Muscle of leg (tissue), 11 donors: ENCODE data around the gene MRPL42. TPM values are rescaled to one million over a fixed set of nuclear protein-coding genes. Genes with fewer than 3 reads are reported as not detected.
"Not testable (repeated sequence)": the region's sequence is repeated elsewhere in the genome, so short reads cannot be mapped to it uniquely, and the experiment has no call there.

ENCODE experiments used
- DNase-seq: peaks from one replicate; pipeline ENCODE4 v3.0.0; 2013
- H3K27ac ChIP-seq: one replicate; pipeline ENCODE4 v1.5.1; 2013; ENCODE audit warnings: mild to moderate bottlenecking, low read length, control low read depth
- H3K27me3 ChIP-seq: one replicate; pipeline ENCODE4 v1.6.1; 2013; ENCODE audit warnings: low read length; ENCODE audit not compliant: control insufficient read depth, insufficient read depth
- H3K36me3 ChIP-seq: one replicate; pipeline ENCODE4 v1.6.1; 2013; ENCODE audit warnings: low read length; ENCODE audit not compliant: control insufficient read depth, insufficient read depth
- H3K4me1 ChIP-seq: one replicate; pipeline ENCODE4 v1.6.1; 2013; ENCODE audit warnings: low read length; ENCODE audit not compliant: control insufficient read depth, insufficient read depth
- H3K4me3 ChIP-seq: one replicate; pipeline ENCODE4 v1.5.1; 2013; ENCODE audit warnings: low read length, control low read depth
- H3K9me3 ChIP-seq: replicated peaks from 2 replicates; pipeline ENCODE4 v1.6.1; 2013; ENCODE audit warnings: low read depth, low read length; ENCODE audit not compliant: control insufficient read depth
- WGBS: methylation state at CpG from one replicate; pipeline ENCODE4 v1.1.5; 2013; ENCODE audit warnings: missing lambda C conversion rate; ENCODE audit not compliant: insufficient coverage; 5-methylcytosine and 5-hydroxymethylcytosine counted together
- polyA plus RNA-seq, 8 donors: library from polyadenylated mRNA; unstranded; fragments of 120-200 nt; gene quantifications; one replicate each; pipeline versions ENCODE4 v1.2.1 to v1.2.3, GENCODE V29; 2013; ENCODE audit warnings: inconsistent platforms in 1 of 8, low replicate concordance in 1 of 8; ENCODE audit not compliant: insufficient read length in 8 of 8, insufficient read depth in 1 of 8
- total RNA-seq: library from RNA; stranded (reverse); fragments of 120-200 nt; gene quantifications from one replicate; pipeline ENCODE4 v1.2.4, GENCODE V29; 2013

MRPL42 gene
- total and polyA plus RNA-seq, 9 donors: 29.5 to 44.9 (median 31.8) TPM

GRCh38 chr12:93537769-93538168, 70.5 kb downstream of the MRPL42 start:
- Histone ChIP-seq H3K27ac (no peak overlapping the region), H3K4me3 (no peak overlapping the region), H3K9me3 (no peaks in the 10 kb centered on the region), H3K4me1 (peaks cover 18% of the 10 kb centered on the region), H3K36me3 (no peaks in the 10 kb centered on the region), H3K27me3 (no peaks in the 10 kb centered on the region)
- 83% methylated on average over 2 of the region's 5 CpGs for WGBS
- no peak for DNase-seq

GRCh38 chr12:93539821-93540220, 72.5 kb downstream of the MRPL42 start:
- Histone ChIP-seq H3K27ac (peak overlapping the region; percentile 3), H3K9me3 (no peaks in the 10 kb centered on the region), H3K4me3 (no peak overlapping the region), H3K27me3 (no peaks in the 10 kb centered on the region), H3K36me3 (peaks cover 7% of the 10 kb centered on the region), H3K4me1 (peaks cover 18% of the 10 kb centered on the region)
- WGBS: 94% methylated on average over 2 of the region's 4 CpGs
- DNase-seq: no peak

DNA sequence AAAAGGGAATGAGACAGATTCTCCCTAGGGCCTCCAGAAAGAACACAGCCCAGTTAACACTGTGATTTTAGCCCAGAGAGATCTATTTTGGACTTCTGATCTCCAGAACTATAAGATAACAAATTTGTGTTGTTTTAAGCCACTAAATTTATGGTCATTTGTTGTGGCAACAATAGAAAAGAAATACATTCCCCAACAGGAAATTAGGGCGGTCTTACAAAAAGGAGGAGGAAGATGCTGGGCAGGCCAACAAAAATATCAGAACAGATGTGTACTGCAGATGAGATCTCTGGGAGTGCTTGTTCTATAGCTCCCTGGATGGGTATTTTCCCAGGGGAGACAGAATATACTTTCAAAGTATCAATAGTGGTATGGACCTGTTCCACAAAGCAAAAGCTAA, 73.2 kb downstream of the MRPL42 start:
- Histone ChIP-seq H3K4me1 (peaks cover 18% of the 10 kb centered on the region), H3K27me3 (no peaks in the 10 kb centered on the region), H3K4me3 (no peak overlapping the region), H3K36me3 (peaks cover 7% of the 10 kb centered on the region), H3K27ac (peak overlapping the region; percentile 17), H3K9me3 (no peaks in the 10 kb centered on the region)
- no CpG with 5 or more reads among the region's 1 CpG for WGBS
- DNase-seq: peak; percentile 53

DNA sequence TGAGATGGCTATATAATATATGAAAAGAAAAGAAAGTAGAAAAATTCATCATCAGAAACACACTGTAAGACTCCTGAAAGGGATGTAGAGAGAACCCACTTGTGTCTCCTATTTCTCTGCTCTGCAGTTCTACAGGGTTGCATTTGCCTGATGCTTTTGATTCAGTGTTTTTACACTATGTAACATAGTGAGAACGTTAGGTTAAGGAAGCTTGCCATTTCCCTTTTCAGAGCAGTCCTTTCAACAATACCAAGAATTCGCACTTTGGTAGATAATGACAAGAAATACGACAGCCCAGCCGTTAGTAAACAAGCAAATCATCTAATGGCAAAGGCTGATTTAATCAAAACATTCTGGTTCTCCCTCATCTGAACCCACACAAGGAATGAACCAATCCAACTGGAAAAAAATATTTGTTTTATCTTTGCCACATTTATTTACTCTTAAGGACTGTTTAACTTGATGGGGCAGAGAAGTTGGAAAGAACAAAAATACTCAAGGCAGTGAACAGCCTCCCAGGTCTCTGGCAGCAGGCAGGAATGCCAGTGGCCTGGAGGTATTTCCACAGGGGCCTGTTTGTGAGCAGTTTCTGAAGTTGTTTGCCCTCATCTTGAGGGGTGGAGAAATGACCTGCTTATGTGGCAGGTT, 74.4 kb downstream of the MRPL42 start:
- Histone ChIP-seq H3K27ac (no peak overlapping the region), H3K36me3 (peaks cover 7% of the 10 kb centered on the region), H3K9me3 (no peaks in the 10 kb centered on the region), H3K4me3 (no peak overlapping the region), H3K27me3 (no peaks in the 10 kb centered on the region), H3K4me1 (peaks cover 8% of the 10 kb centered on the region)
- whole genome bisulfite sequencing: 80% methylated on average over 1 of the region's 4 CpGs
- no peak for DNase-seq

DNA sequence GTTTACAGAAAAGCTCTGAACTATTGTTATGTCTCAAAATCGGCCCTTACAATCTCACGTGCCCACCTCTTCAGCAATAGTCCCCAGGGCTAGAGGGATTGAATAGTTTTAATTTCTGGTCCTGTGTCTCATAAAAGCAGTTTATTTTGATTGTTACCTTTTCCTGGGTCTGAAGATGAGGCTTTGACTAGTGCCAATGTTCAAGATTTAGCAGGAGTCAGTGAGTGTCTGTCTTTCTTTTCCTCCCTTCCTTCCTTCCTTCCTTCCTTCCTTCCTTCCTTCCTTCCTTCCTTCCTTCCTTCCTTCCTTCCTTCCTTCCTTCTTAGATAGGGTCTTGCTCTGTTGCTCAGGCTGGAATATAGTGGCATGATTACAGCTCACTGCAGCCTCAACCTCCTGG, 80.5 kb downstream of the MRPL42 start:
- DNase-seq: no peak
- H3K9me3 ChIP-seq: no peaks in the 10 kb centered on the region
- H3K4me1 ChIP-seq: no peaks in the 10 kb centered on the region
- no peak overlapping the region for H3K4me3 ChIP-seq
- no peak overlapping the region for H3K27ac ChIP-seq
- H3K36me3 ChIP-seq: peaks cover 7% of the 10 kb centered on the region
- no CpG with 5 or more reads among the region's 2 CpGs for WGBS
- H3K27me3 ChIP-seq: no peaks in the 10 kb centered on the region

- Histone ChIP-seq H3K36me3 (no peaks in the 10 kb centered on the region), H3K27me3 (no peaks in the 10 kb centered on the region), H3K27ac (no peak overlapping the region), H3K4me3 (no peak overlapping the region), H3K4me1 (no peaks in the 10 kb centered on the region), H3K9me3 (no peaks in the 10 kb centered on the region)
- no peak for DNase-seq
- 100% methylated on average over 1 of the region's 6 CpGs for WGBS
Measured at GRCh38 chr12:93549174-93549573, 81.9 kb downstream of the MRPL42 start.

- Histone ChIP-seq H3K27ac (no peak overlapping the region), H3K27me3 (no peaks in the 10 kb centered on the region), H3K36me3 (no peaks in the 10 kb centered on the region), H3K9me3 (no peaks in the 10 kb centered on the region), H3K4me3 (no peak overlapping the region), H3K4me1 (no peaks in the 10 kb centered on the region)
- DNase-seq: no peak
- 72% methylated on average over 6 of the region's 11 CpGs for WGBS
Measured at GRCh38 chr12:93550748-93551611, 83.7 kb downstream of the MRPL42 start.

GRCh38 chr12:93552427-93552826, 85.1 kb downstream of the MRPL42 start:
- H3K4me1 ChIP-seq: no peaks in the 10 kb centered on the region
- no peaks in the 10 kb centered on the region for H3K36me3 ChIP-seq
- H3K9me3 ChIP-seq: no peaks in the 10 kb centered on the region
- no peak overlapping the region for H3K4me3 ChIP-seq
- no peak overlapping the region for H3K27ac ChIP-seq
- DNase-seq: no peak
- 100% methylated on average over 1 of the region's 4 CpGs for WGBS
- no peaks in the 10 kb centered on the region for H3K27me3 ChIP-seq

- H3K4me3 ChIP-seq, DNase-seq, H3K9me3 ChIP-seq, H3K4me1 ChIP-seq, H3K27me3 ChIP-seq, H3K27ac ChIP-seq, H3K36me3 ChIP-seq: not testable (repeated sequence)
Measured at GRCh38 chr12:93557879-93558278, 90.6 kb downstream of the MRPL42 start.

GRCh38 chr12:93558685-93559084, 91.4 kb downstream of the MRPL42 start:
- not testable (repeated sequence) for H3K27me3 ChIP-seq, H3K36me3 ChIP-seq, H3K9me3 ChIP-seq, H3K27ac ChIP-seq, DNase-seq, H3K4me3 ChIP-seq, H3K4me1 ChIP-seq
- WGBS: no CpG with 5 or more reads among the region's 1 CpG
